ENCODE results near the gene SLC26A1.

DNA sequence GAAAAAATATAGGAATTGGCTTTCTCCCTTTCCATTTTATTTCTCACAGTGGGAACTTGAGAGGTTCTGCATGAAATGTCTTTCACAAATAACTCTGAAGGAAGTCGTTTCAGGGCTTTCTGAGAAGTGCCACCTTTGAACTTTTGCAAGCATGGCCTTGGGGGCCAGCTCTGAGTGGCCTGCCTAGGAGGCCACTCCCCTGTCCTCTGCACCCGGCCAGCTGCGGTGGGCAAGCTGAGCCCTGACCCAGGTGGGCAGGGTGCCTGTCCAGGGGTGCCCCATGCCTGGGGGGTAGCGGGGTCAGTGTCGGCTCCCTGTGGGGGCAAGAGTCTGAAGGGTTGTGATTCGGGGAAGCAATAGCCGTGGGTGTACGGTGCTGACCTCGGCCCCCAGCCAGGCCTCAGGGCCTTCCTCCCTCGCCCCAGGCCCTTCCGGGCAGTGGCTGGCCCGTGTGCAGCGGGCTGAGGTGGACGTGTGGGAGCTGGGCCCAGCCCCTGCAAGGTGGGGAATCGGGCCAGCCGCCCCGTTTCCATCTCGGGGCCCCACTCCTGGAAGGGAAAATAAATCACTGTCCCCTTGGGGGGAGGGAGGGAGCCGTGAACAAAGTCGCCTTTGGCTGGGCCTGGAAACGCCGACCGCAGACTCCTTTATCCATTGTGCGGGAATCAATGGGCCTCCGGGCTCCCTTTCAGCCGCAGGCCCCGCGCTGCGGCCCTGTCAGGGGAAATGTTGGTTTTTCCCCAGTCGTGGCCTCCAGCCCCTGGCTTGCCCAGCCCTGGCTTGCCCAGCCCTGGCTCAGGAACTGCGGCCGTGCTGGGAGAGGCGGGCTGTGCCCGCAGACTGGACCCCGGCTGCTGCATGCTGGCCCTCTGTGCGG, 21.3 kb upstream of the SLC26A1 start:
- TF ChIP-seq, protein P1, sequence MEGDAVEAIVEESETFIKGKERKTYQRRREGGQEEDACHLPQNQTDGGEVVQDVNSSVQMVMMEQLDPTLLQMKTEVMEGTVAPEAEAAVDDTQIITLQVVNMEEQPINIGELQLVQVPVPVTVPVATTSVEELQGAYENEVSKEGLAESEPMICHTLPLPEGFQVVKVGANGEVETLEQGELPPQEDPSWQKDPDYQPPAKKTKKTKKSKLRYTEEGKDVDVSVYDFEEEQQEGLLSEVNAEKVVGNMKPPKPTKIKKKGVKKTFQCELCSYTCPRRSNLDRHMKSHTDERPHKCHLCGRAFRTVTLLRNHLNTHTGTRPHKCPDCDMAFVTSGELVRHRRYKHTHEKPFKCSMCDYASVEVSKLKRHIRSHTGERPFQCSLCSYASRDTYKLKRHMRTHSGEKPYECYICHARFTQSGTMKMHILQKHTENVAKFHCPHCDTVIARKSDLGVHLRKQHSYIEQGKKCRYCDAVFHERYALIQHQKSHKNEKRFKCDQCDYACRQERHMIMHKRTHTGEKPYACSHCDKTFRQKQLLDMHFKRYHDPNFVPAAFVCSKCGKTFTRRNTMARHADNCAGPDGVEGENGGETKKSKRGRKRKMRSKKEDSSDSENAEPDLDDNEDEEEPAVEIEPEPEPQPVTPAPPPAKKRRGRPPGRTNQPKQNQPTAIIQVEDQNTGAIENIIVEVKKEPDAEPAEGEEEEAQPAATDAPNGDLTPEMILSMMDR (IDR thresholded peaks at IDR 0.05; ENCODE audit: low read length) = no peak
- no peak for TF ChIP-seq EZH2 (IDR thresholded peaks at IDR 0.05; ENCODE audit: borderline replicate concordance, low read length)
